ENCODE measurements around the gene MXD3. TPM values are rescaled to one million over a fixed set of nuclear protein-coding genes. Genes with fewer than 3 reads are reported as not detected.

Gene MXD3
- total and polyA plus RNA-seq, 10 of the 15 experiments (the other 5 are each of a cell fraction or from before 2014, with no cell fraction given): 0.24 to 29.8 (median 13.5) TPM

- no peak for TF ChIP-seq SMAD5 (IDR thresholded peaks at IDR 0.05; ENCODE audit: low read depth)
- no peak for TF ChIP-seq CBX3 (IDR thresholded peaks at IDR 0.05; ENCODE audit: borderline replicate concordance, low read depth)
- TF ChIP-seq SIN3A (IDR thresholded peaks at IDR 0.05; ENCODE audit: low read depth, low read length): no peak
- no peak for TF ChIP-seq REST (IDR thresholded peaks at IDR 0.05; ENCODE audit: low read depth, low read length)
- no peak for TF ChIP-seq YY1 (IDR thresholded peaks at IDR 0.05; ENCODE audit: low read depth, low read length)
- no peak for TF ChIP-seq ZBTB33 (IDR thresholded peaks at IDR 0.05)
- TF ChIP-seq BCL3 (IDR thresholded peaks at IDR 0.05; ENCODE audit: borderline replicate concordance, insufficient read depth, low read depth, low read length, poor library complexity, severe bottlenecking): no peak
- no peak for TF ChIP-seq RAD21 (IDR thresholded peaks at IDR 0.05; ENCODE audit: insufficient read depth, low read depth, low read length)
- no peak for TF ChIP-seq FOXK2 (IDR thresholded peaks at IDR 0.05)
- TF ChIP-seq SREBF2 (IDR thresholded peaks at IDR 0.05; ENCODE audit: low read length): no peak
- TF ChIP-seq NR2F1 (conservative IDR thresholded peaks at IDR 0.05): peak; percentile 85
- no peak for TF ChIP-seq PRDM15 (CRISPR knock-in tag; IDR thresholded peaks at IDR 0.05)
- no peak for TF ChIP-seq BACH1 (IDR thresholded peaks at IDR 0.05; ENCODE audit: borderline replicate concordance)
- TF ChIP-seq POLR2AphosphoS5 (IDR thresholded peaks at IDR 0.05; ENCODE audit: low read length): no peak
- no peak for TF ChIP-seq SIX5 (IDR thresholded peaks at IDR 0.05; ENCODE audit: low read depth, low read length, severe bottlenecking)
- peak; percentile 46 for TF ChIP-seq MEF2B (IDR thresholded peaks at IDR 0.05; ENCODE audit: partially characterized antibody, poor library complexity, severe bottlenecking)
- TF ChIP-seq CHD4 (IDR thresholded peaks at IDR 0.05): no peak
- TF ChIP-seq IKZF1 (conservative IDR thresholded peaks at IDR 0.05): no peak
- no peak for TF ChIP-seq YBX1 (IDR thresholded peaks at IDR 0.05)
Measured at GRCh38 chr5:177290816-177291596, 20.7 kb downstream of the MXD3 start (continued).

All from GM12878 (cell line).